Activated gamma-delta T cell treated with anti-CD3 and anti-CD28 coated beads, Interleukin-2, amount 50 U/mL, for 16 hours (primary cell): ENCODE results near the gene GLIS1.

Experiments used
- DNase-seq: peaks from one replicate; pipeline ENCODE4 v3.0.0-alpha.2; 2020; ENCODE audit warnings: low read depth

Gene GLIS1

DNA sequence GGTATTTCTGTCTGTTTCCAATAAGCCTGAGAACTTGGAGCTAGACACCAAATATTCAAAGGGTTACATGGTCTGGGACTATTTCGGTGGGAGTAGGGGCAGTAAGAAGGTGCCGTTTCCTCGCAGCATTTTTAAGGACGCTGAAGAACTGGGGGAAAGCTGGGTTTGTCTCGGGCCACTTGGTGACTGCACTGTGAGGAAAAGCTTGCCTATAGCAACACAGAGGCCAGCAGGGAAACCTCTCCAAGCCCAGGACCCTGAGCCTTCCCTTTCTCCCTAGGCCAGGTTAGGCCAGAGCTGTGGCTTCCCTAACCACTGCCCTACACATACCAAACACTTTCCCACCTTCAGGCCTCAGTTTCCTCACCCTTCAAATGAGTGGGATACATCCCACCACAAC lies 3.3 kb downstream of the GLIS1 start:
- no peak for DNase-seq

DNA sequence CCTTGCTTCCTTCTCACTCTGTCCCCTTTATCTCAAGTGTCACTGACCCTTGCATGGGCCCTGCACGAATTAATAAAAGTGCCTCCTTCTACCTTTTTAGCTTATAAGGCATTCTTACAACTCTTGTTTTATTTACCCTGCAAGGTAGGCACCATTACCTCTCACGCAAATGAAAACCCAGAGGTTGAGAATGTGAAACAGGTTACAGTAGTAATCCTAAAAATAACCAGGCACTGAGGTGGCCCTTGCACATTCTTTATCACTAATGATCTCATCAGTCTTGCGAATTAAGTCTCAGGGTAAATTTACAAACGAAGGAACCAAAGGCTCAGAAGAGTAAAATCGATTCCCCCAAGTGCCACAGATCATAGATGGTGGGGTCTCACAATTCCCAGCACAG lies 3.7 kb downstream of the GLIS1 start:
- DNase-seq: no peak

DNA sequence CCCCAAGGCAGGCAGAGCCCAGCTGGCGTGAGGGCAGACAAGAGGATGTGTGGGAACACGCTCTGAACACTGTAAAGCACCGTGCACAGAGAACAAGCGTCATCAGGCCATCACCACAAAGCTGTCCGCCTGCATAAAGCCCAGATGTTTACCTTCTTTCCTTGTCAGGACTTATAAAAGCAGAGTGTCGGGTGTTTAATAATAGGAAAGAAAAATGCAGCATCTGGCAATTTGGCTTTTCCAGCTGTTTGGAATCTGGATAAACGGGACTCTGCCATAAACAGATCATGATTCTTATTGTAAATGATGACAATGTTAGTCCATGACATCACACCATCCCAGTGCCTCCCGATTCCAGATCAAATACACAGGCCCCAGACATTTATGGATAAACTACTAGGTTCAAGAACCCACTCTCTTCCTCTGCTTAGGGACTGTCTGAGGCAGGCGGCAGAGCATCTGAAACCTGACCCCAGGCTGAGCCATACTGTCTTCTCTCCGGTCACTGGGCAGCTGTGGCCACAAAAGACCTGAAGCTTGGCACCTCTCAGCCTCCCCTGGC lies 4.2 kb downstream of the GLIS1 start:
- DNase-seq: no peak

DNA sequence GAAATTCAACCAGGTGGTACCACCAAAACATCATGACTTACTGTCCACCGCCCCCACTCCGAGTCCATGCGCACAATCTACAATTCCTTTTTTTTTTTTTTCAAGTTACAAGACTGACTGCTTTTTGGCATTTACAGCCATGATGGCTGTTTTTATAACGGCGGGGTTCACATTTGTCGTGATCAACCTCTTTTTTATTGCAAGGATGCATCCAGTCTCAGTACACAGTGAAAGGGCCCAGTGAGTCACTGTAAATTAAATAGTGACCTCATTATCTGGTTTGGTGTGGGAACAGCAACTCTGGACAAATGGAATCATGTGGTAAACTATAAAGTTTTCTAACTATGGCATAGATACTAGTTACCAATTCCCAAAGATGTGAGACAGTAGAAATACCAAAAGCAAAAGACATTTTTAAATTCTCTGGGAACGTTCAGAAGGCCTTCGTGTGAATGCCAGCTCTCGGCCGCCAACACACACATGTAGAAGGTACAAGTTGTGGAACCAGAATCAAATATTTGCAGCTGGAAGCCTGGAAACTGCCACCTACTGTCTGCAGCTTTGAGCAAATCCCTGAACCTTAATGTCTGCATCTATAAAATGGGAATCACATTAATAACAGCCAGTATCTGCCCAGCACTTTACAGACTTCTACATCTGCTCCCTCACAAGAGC lies 4.9 kb downstream of the GLIS1 start:
- DNase-seq: no peak

- no peak for DNase-seq
These were observed 5.5 kb downstream of the GLIS1 start for GRCh38 chr1:53733447-53733931.

GRCh38 chr1:53732912-53733317 lies 6.0 kb downstream of the GLIS1 start:
- no peak for DNase-seq

GRCh38 chr1:53732409-53732808 lies 6.6 kb downstream of the GLIS1 start:
- no peak for DNase-seq

GRCh38 chr1:53731779-53732305 lies 7.1 kb downstream of the GLIS1 start:
- DNase-seq: no peak

- no peak for DNase-seq
These were observed 7.8 kb downstream of the GLIS1 start for GRCh38 chr1:53731043-53731600.

GRCh38 chr1:53730224-53730865 lies 8.6 kb downstream of the GLIS1 start:
- no peak for DNase-seq

- no peak for DNase-seq
These were observed 9.3 kb downstream of the GLIS1 start for GRCh38 chr1:53729456-53730223.

DNA sequence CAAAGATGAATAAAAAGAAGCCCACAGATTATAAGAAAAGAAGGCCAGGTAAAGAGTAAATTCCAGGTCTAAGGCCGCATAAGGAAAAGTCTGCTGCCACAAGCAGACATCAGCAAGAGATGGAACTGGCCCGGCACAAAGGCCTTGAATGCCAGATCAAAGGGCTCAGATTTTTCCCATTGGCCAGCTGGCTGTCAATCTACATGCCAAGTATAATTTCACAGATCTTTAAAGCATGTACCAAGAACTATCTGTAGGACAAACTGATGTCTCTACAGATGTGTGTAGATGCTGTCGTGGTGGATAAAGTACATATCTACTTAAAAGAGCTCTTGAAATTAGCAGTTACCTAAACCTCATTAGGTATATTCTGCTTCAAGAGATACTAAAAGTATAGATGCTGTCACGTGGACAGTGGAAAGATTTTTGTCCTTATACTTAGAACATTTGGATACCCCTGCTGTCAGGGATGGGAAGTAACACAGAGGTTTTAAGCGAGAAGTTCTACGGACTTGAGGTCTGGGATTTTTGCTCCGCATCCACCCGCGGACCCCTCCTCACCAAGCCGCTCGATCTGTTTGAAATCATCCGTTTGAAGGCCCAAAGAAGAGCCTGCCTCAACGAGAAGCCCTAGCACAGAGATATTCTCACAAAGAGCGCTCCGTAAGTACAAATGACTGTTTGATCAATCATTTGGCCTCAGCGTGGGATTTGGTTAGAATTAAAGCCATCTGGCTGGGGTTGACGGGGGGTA lies 10.1 kb downstream of the GLIS1 start:
- DNase-seq: no peak

DNA sequence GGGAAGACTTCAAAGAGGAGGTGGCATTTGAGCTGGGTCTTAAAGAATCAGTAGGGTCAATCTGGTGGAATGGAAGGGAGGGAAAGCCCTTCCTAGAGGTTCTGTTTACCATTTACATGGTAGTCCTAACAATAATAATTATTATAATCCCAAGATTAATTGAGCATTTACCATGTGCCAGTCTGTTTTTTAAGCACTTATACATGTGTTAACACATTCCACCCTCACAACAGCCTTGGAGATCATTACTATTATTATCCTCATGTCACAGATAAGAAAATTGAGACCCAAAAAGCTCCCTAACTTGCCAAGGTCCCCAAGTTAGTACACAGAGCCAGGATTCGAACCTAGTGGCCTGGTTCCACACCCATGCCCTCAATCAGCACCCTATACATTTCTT lies 10.8 kb downstream of the GLIS1 start:
- DNase-seq: no peak

DNA sequence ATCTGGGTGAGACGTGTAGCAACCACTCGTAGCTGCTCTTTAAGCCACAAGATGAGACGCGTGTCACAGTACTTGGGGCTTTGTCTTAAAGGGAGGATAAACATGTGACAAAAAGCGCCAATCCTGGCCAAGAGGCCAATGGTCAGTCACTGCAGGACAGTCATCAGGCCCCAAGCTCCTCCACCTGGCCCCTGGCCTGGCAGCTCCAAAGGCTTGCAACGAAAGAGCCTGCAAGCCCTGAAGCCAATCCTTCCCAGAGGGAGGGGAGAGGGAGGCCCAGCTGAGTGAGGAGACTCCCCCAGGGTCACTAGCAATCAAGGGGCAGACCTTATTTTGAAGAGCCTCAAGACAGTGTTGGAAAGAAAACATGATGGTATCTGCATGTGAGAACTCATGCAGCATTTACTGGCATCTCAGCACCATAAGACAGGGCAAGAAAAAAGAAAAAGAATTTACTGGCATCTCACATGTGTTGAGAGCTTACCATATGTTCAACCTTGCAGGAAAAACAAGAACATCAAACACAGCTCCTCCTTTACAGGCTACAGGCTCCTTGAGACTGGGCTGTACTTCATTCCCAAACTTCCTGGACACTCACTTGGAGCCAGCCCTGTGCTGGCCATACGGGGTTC lies 11.4 kb downstream of the GLIS1 start:
- DNase-seq: no peak

GRCh38 chr1:53726009-53726600 lies 12.9 kb downstream of the GLIS1 start:
- DNase-seq: no peak

DNA sequence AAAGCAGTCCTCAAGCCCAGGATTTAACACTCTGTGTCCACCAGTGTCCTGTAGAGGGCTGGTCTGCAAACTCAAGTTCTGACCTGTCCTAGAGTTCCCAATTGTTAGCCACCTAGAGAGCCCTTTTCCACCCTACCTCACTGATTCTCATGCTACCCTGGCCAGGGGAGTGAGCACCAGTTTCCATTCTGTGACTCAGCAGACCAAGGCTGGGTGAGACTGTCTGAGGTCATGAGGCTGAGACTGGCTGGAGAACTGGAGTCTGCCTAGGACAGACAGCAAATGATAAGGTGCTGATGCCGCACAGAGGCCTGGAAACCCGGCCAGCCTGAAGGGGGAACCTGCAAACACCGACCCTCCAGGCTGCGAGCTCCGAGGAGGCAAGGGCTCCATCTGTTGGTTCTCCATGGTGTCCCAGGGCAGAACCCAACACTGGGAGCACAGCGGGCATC lies 13.7 kb downstream of the GLIS1 start:
- DNase-seq: no peak

DNA sequence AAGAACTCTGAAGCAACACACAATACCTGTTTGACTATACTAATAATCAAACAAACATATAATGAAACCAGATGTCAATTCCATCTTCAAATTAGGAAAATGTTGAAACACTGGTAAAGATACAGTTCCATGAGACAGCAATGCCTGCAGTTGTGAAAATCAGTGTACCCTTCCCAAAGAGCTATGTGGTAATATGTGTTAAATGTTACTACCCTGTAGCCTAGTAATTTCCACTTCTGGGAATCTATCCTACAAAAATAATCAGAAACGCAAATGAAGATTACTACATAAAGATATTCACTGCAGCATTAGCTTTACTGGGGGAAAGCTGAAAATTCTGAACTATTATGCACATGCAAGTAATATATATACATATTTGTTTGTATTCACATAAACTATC lies 16.9 kb downstream of the GLIS1 start:
- DNase-seq: no peak

DNA sequence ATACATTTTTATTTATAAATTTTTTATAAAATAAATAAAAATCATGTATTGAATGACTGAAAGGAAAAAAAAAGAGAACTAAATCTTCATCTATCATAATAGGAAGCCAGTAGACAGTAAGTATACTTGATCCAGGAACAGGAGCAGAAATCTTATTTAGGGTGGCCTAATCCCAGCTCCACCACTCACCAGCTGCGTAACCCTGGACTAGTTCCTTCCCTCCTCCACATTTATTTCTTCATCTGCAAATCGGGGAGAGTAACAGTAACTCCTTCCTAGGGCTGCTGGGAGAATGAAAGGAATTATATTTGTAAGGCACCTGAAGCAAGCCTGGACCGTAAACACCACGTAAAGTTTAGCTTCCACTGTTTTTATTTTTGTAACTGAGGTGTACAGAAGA lies 17.9 kb downstream of the GLIS1 start:
- DNase-seq: no peak

- no peak for DNase-seq
These were observed 19.5 kb downstream of the GLIS1 start for GRCh38 chr1:53719469-53719868.

DNA sequence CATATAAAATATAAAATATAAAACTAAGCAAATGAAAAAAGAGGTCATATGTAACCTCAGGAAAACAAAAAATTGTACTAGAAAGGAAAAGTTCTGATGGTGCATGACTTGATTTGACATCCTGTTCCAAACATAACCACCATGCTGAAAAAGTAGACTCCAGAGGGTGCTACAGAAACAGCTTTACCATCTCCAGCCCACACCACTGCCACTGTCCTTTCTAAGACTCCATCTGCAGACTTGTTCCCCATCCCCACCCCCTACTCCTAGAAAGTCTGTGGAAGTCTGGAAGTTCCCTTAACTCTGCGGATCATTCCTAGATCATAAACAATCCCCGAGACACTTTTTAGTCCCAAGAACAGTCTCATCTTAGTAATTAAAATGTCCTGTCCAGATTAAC lies 20.5 kb downstream of the GLIS1 start:
- no peak for DNase-seq
